Stimulated activated CD8-positive, alpha-beta memory T cell treated with anti-CD3 and anti-CD28 coated beads, Interleukin-2, amount 100 ng/mL, for 48 hours (primary cell): Measurements from ENCODE around the gene FAM222B.
"Not testable (repeated sequence)": the region's sequence is repeated elsewhere in the genome, so short reads cannot be mapped to it uniquely, and the experiment has no call there.

Experiments used
- DNase-seq, 2 donors: peaks; one replicate each; pipeline ENCODE4 v3.0.0-alpha.2; 2020; ENCODE audit warnings: low read depth in 2 of 2

The FAM222B gene, protein sequence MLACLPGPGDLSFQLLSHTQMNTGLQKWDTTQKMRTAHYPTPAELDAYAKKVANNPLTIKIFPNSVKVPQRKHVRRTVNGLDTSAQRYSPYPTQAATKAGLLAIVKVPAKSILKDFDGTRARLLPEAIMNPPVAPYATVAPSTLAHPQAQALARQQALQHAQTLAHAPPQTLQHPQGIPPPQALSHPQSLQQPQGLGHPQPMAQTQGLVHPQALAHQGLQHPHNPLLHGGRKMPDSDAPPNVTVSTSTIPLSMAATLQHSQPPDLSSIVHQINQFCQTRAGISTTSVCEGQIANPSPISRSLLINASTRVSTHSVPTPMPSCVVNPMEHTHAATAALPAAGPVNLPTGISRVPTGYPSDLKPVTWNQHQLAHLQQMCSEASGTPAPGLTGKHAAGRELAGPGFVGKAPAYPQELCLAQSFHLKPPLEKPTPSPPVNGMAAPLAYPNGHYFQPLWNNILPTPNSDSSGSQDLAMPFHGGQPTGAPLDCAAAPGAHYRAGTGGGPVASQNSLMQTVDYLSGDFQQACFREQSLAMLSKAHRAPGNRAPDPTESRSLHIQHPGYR

DNA sequence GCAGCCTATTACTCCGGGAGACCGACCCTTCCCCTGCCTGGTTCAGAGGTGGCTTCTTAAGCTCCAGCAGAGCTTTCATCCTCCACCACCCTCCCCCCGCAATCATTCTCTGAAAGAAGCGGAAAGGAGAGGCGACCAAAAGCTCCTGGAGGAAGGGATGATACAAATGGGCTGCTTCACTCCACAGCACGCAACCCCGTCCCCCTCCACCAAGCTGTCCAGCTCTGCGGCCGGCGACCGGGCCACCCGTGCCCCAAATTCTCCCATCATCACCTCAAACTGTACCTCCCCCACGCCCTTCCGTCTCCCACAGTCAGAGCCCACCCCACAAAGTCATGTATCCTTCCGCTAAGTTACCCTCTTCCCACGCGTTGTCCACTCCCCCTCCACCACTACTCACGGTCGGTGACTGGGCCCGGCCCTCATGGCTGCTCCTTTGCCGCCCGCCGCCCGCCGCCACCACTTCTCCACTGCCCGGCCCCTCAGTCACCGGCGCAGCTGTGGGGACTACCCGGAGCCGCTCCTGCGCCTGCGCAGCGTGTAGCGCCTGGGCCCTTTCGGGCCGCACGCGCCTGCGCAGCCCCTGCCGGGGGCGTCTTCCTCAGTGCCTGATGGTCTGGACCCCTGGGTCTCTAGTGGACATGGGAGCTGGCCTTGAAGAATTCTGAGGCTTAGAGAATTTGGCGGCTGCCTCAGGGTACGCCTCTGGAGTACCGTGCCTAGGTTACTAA lies at the start of gene FAM222B:
TSS of gene FAM222B (minus strand) at position 509 of the 731 bp plus-strand sequence. CDS start 76,123 bp downstream, outside the sequence.
- peak; percentile 86 to 87 for DNase-seq

DNA sequence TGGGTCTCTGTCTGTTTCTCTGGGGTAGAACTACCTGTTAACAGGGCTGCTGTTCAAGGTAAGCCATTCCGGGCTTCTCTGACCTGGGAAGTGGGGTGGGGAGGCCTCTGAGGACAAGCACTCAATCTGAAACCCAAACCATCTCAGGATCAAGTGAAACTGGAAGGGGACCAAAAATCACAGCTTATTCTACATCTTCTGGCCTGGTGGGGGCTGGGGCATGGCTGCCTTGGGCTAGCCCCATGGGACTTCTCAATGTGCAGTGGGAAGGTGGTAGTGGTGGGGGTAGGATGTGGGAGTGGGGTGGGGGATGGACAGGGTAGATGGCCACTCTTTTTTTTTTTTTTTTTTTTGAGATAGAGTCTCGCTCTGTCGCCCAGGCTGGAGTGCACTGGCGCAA lies 49.4 kb upstream of the FAM222B start:
- DNase-seq = no peak

GRCh38 chr17:28891201-28891600 lies 48.6 kb upstream of the FAM222B start:
- DNase-seq = no peak

GRCh38 chr17:28889996-28890395 lies 47.4 kb upstream of the FAM222B start:
- no peak for DNase-seq

DNA sequence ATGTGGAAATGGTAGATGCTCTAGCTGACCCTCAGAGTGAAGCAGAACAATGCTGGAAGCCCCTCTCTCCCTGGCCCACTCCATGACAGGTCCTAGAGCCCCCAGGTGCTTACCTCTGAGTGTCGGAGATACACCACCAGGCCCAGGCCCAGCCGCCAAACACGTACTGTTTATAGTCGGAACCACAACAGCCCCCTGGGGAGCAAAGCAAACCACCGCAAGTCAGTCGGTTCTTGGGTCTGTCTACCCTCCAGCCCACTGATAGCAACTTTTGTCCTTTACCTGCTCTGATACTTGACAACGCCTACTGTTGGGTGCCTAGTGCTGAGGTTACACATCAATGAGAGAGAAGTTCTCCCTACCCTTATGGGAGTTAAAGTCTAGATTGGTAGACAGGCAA lies 46.2 kb upstream of the FAM222B start:
- no peak for DNase-seq

DNA sequence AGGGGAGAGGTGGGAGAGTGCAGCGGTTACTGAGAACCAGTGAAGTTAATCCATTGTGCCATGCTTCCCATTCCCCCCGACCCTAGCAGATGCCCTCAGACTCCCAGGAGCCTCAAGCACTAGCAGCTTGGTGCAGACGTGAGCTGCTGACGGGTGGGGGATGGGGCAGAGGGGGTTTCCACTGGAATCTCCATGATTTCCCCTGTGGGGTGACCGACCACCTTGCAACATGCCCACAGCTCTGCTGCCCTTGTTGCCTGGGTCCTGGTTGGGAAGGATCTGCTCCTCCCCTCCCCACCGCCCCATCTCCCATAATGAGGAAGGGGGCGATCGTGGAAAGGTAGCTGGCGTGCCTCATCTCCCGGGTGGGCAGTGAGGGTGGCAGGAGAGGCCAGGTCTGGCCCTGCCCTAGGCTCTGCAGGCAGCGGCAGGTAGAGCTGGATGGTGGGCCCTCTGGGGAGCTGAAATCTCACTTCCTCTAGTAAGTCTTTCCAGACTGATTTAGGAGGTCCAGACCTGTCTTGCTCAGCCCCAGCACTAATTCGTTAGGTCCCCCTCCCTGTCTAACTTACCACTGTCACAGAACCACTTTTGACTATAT lies 45.4 kb upstream of the FAM222B start:
- no peak for DNase-seq

DNA sequence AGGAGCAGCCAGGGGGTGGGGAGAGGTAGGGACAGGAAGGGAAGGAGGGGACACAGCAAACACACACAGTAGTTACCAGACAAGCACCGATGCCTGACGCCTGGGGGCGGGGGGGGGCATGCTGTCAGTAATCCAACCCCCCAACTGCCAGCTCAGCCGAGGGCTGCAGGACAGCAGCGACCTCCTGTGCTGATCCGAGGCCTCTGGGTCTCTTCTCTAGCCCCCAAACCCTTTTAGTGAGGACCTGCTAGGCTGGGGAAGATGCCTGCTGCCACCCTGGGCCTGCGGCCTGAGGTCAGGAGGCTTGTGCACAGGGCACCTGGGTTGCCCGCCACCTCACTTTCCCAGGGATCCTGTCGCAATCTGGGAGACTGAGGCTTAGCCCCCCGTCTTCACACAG lies 43.4 kb upstream of the FAM222B start:
- no peak for DNase-seq

DNA sequence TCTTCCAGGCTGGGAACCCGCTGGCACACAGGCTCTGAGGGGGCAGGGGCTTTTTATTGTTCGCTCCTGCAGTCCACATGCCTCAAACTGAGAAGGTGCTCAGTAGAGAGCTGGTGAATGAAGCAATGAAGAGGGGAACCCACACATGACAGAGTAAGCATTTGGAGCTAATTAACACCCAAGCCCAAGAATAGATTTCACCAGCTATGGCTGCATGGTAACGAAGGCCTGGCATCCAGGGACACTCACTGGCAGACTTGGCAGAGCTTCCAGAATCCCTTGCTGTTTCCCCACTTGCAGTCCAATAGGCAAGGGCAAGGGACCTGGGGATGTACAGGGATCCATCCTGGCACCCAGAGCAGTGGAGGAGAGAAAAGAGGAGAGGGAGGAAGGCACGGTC lies 42.8 kb upstream of the FAM222B start:
- no peak for DNase-seq

GRCh38 chr17:28883967-28884702 lies 41.5 kb upstream of the FAM222B start:
- DNase-seq = no peak

DNA sequence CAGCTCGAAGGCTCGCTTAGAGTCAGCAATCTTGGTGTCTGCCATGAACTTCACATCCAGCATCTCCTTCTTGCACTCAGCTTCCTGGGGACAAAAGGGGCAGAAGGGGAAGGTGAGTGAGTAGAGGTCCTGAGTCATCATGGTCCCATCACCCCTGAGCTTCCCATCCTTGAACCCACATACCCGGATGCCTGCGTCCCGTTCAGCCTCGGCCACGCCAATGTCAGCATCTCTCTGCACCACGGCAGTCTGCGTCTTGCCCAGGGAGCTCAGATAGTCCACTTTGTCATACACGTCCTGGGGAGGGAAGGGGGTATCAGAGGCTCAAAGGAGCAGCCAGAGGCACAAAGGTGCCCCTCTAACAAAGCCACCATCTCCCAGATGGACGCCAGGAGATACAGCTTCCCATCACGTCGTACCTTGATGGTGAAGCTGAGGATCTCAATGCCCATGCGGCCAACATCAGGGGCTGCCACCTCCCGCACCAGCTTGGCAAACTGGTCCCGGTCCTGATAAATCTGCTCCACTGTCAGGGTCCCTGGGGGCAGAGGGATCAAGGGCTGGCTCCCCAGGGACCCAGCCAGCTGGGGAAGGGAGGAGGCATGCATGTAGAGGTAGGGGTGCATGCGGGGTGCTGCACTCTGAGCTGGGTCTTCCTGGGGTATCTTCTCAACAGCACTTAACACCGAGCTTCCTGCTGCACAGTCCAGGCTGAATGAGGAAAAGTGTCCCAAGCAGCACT lies 39.7 kb upstream of the FAM222B start:
- no peak for DNase-seq

DNA sequence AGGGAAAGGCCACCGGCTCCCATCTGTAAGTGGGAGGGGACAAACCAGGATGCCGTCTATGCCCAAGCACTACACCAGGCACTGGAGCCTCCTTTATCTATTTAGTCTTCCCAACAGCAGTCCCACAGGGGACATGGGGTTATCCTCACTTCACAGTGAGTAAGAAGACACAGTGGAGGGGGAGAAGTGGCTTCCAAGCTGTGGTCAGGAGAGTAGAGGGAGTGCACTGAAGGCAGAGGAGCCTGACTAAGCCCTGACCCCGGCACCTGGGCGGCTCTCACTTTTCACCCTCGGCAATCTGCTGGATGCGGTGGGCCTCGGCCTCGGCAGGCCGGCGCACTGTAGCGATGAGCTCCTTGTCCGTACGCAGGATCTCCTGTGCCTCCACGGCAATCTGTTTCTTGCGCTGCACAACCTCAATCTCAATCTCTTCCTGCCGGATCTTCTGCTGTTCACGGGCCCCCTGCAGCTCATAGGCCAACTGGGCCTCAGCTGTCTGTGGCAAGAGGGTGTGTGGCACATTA lies 39.0 kb upstream of the FAM222B start:
- DNase-seq = no peak

DNA sequence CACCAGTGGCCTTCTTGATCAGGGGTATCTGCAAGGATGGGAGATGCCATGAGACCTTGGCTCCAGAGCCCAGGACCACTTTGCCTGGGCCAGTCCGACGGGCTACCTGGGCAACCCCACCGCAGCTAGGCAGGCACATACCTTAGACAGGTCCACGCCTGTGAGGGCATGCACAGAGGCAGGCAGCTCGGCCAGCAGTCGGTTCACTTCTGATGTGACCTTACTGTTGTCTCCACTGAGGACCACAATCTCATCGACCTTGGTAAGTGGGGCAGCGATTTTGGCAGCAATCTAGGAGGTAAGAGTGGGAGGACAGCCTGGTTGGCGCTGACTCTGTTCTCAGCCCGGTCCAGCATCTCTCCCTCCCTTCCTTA lies 38.0 kb upstream of the FAM222B start:
- no peak for DNase-seq

- no peak for DNase-seq
Measured at GRCh38 chr17:28879886-28880571, 37.4 kb upstream of the FAM222B start.

- no peak for DNase-seq
Measured at GRCh38 chr17:28878981-28879380, 36.4 kb upstream of the FAM222B start.

DNA sequence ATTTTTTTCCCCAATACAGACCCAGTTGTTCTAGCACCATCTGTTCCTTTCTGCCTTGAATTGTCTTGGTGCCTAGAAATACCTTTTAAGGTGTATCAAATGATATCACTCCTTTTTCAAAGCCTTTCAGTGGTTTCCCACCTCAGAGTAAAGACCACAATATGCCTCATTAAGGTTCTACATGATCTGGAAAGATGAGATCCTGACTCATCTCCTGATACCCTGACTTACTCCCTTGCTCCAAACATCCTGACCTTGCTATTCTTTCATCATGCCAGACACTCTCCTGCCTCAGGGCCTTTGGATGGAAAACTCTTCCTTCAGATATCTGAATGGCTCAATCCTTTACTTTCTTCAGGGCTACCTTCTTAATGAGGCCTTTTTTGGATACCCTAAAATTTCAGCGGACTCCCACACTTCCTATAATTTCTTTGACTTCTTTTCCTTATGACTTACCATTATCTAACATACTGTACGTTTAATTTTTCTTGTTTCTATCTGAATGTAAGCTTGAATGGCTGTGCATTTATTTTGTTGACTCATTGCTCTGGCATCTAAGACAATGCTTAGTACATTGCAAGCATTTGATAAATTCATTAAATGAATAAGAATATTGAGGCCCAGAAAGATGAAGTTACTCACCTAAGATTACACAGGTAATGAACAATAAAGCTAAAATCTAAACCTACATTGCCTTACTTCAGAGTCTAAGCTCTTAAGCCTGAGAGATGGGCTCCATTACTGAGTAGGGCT lies 35.7 kb upstream of the FAM222B start:
- no peak for DNase-seq

GRCh38 chr17:28877150-28877711 lies 34.6 kb upstream of the FAM222B start:
- not testable (repeated sequence) for DNase-seq

GRCh38 chr17:28875848-28876550 lies 33.4 kb upstream of the FAM222B start:
- no peak for DNase-seq

- DNase-seq = no peak
Measured at GRCh38 chr17:28874750-28875149, 32.2 kb upstream of the FAM222B start.
